NCI-H2196 (cell line): ENCODE results near the gene ZNF146.
A peak's percentile ranks its signal among the peaks of the same experiment; 100 is the strongest.
"Not testable (repeated sequence)": the region's sequence is repeated elsewhere in the genome, so short reads cannot be mapped to it uniquely, and the experiment has no call there.

Source experiments
- DNase-seq: peaks from one replicate; lab custom pipeline; 2025; ENCODE audit not compliant: unreplicated experiment; lab: John Stamatoyannopoulos, UW

ZNF146 gene

DNA sequence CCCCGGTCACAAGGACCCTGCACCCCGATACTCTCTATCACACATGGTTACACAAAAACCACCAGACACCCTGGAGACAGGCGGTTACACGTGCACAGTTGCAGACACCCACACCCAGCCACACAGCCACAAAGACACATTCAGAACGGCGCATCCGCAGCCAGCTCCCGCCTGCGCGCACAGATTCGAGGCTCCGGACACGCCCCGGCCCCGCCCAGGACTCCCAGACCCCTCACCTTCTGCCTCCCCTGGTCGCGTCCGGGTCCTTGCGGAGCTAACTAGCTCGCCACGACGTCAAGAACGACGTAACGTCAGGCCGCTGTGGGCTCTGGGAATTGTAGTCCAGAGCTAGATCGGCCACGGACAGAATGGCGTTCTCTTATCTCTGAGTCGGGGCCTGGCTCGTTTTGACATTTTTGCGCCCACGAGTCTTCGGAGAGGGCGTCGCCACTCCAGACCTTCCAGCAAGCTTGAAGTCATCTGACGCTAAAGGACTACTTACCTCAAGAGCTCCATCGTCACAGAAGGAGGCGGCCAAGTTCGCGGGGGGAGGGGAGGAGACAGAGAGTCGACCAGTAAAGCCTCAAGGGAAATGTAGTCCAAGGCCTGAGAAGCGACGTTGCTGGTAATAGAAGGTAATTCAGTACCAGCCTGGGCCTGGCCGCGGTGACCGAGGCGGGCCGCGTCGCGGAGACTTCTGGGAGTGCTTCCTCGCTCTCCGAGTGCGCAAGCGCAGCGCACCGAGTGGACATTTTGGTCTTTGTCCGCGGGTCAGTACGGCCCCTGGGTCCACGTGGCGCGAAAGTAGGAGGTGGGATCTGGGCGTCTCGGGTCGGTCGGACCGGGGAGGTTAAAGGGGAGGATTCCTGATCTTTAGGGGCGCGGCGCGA lies at the start of gene ZNF146, which contains the start of gene ZNF565:
Gene ZNF146 (plus strand): TSS at position 721 of the 890 bp plus-strand sequence. CDS start 21,335 bp downstream, outside the sequence.
Gene ZNF565 (minus strand): TSS at position 280 of the 890 bp plus-strand sequence. CDS start 12,680 bp downstream, outside the sequence.
- DNase-seq = peak; percentile 98

DNA sequence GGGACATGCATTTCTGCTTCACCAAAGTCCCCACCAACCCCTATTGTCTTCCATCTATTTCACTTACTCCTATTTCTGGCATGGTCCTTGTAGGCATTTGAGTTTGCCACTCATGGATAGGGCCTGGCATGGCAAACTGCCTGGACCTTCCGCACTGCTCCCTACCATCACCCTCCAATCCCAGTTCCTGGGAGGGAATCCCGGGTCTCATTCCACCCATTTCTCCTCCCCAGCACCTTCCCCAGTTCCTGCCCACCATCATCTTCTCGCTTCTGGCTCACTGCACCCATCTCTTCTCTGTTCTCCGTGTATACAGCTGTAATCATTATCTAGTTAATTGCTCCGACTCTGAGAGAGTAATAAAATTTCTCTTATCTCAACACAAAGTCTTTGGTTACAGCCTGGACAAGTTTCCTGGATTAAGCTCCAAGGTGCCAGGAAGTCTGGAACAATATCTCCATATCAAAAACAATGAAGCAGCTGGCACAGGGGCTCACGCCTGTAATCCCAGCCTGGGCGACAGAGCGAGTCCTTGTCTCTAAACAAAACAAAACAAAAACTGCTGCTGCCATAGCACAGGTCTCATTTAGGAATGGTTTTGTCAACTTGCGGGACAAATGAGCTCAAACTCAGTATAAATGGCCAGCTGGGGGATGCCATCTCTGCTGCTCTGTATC lies 45.7 kb upstream of the ZNF146 start:
- DNase-seq = peak; percentile 91

GRCh38 chr19:36172852-36173251 lies 42.1 kb upstream of the ZNF146 start:
- DNase-seq = no peak

DNA sequence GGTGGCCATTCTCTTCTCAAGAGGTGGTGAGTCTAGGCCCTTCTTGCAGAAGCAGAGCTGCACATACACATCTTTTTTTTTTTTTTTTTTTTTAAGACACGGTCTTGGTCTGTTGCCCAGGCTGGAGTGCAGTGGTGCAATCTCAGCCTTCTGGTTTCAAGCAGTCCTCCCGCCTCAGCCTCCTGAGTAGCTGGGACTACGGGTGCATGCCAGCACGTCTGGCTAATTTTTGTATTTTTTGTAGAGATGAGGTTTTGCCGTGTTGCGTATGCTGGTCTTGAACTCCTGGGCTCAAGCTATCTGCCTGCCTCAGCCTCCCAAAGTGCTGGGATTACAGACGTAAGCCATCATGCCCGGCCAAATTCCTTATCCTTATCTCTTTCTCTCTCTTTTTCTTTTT lies 41.1 kb upstream of the ZNF146 start:
- not testable (repeated sequence) for DNase-seq

DNA sequence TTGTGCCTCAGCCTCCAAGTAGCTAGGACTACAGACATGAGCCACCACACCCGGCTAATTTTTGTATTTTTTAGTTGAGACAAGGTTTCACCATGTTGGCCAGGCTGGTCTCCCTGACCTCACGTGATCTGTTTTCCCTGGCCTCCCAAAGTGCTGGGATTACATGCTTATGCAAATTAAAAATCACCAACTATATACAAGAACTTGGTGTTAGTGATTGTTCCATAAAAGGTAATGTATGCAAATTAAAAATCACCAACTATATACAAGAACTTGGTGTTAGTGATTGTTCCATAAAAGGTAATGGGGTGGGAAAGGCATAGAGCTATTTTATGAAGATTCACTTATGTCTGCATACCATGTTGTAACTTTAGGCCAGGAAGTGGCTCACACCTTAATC lies 35.8 kb upstream of the ZNF146 start:
- DNase-seq = not testable (repeated sequence)

- DNase-seq = no peak
These were observed 32.2 kb upstream of the ZNF146 start for GRCh38 chr19:36182612-36183244.

- DNase-seq = no peak
These were observed 31.7 kb upstream of the ZNF146 start for GRCh38 chr19:36183245-36183628.

GRCh38 chr19:36186722-36187121 lies 28.2 kb upstream of the ZNF146 start:
- not testable (repeated sequence) for DNase-seq

DNA sequence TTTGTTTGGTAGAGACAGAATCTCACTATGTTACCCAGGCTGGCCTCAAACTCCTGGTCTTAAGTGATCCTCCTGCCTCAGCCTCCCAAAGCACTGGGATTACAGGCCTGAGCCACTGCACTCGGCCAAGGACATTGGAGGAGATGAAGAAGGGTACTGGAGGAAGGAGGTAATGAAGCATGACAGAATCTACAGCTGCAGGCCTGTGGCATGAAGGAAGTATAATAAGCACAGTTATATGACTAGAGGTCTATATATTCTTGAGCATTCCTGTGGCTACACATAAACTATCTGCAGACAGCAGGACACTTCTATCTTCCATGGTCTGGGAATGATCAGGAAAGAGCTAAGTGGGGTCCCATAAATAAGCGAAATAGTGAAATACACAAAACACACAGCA lies 18.7 kb upstream of the ZNF146 start:
- no peak for DNase-seq

- no peak for DNase-seq
These were observed 16.8 kb upstream of the ZNF146 start for GRCh38 chr19:36198119-36198518.

GRCh38 chr19:36201684-36202083 lies 13.2 kb upstream of the ZNF146 start:
- no peak for DNase-seq

DNA sequence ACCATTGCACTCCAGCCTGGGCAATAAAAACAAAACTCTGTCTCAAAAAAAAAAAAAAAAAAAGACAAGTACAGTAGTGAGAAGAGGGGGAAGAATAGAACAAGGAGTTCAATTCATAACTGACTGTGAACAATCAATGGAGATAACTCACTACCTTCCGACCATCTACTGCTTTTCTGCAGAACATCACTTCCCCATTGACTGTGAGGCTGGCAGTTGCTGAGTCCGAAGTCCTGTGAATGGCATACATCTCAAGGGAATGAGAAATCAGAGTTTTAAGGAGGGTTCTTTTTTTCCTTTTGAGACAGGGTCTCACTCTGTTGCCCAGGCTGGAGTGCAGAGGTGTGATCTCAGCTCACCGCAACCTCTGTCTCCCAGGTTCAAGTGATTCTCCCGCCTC lies 11.6 kb upstream of the ZNF146 start:
- no peak for DNase-seq

DNA sequence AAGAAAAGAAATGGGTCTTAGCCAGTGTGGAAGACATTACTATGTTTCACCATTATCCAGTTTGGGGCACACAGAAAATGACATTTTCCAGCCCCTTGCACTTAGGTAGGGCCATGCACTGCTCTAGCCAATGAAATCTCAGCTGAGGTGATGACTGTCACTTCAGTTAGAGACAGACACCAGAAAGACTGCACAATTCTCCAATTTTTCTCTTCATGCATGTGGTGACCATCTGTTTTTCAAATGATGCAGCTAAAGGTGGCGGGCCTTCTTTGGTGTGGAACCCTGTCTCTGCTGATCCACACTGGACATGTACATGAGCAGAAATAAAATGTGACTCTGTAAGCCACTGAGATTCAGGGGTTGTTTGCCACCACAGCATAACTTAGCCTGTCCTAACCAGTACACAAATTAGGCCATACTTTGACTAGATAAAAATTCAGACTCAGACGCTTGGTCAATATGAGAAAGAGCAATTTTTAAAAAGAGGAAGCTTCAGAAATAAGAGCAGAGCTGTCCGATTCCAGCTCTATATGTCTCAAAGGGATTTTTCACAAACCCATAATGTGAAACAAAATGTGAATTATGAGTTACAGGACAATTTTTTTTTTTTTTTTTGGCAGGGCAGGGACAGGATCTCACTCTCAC lies 7.2 kb upstream of the ZNF146 start:
- DNase-seq = no peak

DNA sequence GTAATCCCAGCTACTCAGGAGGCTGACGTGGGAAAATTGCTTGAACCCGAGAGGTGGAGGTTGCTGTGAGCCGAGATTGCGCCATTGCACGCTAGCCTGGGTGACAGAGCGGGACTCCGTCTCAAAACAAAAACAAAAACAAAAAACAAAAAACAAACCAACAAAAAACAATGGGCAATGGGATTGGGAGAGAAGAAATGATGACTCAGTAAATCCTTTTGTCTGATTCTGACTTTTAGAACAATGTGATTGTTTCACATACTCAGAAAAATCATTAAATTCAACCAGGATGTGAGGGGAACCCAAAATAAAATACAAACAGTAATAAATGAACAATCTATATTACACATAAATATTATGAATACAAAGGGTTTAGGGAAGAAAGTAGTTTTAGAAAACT lies 5.5 kb upstream of the ZNF146 start:
- DNase-seq = no peak

DNA sequence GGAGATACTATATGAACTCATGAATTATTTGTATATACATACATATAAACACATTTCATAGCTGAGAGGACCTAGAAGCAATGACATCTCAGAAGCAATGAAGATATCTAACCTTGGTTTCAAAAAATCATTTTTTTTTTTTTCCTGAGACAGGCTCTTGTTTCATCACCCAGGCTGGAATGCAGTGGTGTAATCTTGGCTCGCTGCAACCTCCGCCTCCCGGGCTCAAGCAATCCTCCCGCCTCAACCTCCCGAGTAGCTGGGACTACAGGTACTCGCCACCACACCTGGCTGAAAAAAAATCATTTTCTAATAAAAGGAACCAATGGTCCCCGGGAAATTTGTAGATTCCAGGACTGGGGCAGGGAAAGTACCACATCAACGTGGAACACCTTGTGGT lies 4.4 kb upstream of the ZNF146 start:
- DNase-seq = no peak

DNA sequence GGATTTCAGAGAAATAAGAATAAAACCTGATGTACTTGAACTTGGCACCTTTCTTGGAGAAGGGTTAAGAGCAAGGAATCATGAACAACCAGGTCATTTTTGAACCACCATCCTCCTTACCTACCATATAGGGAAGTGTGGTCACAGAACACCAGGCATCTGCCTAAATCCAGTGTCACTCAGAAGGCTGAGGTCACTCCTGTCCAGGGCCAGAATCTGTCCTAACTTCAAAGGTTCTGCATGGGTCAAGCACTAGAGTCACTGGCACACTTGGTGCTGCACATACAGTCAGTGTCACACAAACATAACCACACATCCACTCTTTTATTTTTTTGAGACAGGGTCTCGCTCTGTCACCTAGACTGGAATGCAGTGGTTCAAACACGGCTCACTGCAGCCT lies 2.0 kb upstream of the ZNF146 start:
- DNase-seq = no peak

- DNase-seq = peak; percentile 46
These were observed 594 bp downstream of the ZNF146 start for GRCh38 chr19:36215276-36216123.

DNA sequence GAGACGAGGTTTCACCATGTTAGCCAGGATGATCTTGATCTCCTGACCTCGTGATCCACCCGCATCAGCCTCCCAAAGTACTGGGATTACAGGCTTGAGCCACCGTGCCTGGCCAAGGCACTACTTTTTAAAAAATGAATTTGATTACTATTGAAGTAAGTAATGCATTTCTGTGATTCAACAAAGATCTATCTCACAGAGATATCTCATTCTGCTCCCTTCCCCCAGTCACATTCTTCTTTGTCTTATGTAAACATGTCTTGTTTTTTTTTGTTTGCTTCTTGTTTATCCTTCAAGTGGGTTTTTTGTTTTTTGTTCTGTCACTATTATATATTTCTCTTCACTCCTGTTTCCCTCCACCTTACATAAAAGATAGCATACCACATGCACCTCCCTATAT lies 6.6 kb downstream of the ZNF146 start:
- DNase-seq = no peak

GRCh38 chr19:36222503-36222902 lies 7.6 kb downstream of the ZNF146 start:
- DNase-seq = no peak

- no peak for DNase-seq
These were observed 10.4 kb downstream of the ZNF146 start for GRCh38 chr19:36225219-36225892.
